ENCODE measurements around the gene TPRG1L. TPM values are rescaled to one million over a fixed set of nuclear protein-coding genes. Genes with fewer than 3 reads are reported as not detected.
A peak's percentile ranks its signal among the peaks of the same experiment; 100 is the strongest.

TPRG1L gene
- total and polyA plus RNA-seq, 10 of the 15 experiments (the other 5 are each of a cell fraction or from before 2014, with no cell fraction given), result 1.5 to 16.5 (median 8.0) TPM

DNA sequence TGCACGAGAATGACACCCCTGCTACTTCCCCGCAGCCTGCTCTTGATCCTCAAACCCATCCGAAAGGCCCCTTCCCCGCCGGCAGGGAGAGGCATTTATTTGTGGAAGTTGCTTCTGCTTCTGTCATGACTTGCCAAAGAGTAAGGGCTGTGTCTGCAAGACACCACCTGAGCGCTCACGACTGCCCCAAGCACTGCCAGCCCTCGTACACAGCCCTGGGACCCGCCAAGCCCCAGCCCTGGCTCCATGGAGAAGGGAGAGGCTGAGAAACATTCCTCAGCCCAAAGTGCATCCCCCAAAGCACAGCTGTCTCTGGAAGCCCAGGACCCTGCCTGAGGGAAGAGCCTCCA lies 6.3 kb upstream of the TPRG1L start (continued):
- TF ChIP-seq RELB (IDR thresholded peaks at IDR 0.05; ENCODE audit: low read depth), result no peak
- TF ChIP-seq CREB1 (IDR thresholded peaks at IDR 0.05; ENCODE audit: low read depth), result no peak

DNA sequence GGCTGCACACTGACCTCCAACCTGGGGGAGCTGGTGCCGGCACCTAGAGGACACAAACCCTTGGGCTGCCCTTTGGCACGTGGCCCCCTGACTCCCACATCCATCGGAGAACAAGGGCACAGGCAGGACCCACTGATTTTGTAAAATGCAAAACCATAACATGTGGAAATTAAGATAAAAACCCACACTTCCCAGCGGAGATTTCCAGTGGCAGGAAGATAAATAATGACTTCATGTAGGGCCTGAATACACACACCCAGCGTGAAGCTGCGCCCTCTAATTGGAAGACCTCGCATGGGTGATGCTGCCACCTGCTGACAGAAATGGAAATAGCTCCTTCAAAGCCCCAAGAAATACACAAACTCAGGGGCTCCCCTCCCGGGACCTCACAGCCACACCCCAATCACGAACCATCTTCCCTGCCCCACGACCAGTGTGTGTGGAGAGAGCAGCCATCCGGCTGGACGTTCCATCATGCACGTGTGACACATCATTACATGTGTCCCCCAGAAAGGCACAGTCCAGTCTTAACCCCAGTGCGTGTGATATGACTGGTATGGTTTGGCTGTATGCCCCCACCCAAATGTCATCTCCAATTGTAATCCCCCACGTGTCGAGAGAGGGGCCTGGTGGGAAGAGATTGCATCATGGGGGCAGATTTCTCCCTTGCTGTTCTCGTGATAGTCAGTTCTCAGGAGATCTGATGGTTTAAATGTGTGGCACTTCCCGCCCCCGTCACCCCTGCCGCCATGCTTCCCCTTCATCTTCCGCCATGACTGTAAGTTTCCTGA lies 5.7 kb upstream of the TPRG1L start:
- RAD21 ChIA-PET (ENCODE audit: unreplicated experiment), result interaction anchor here (0.6 to 2.8 kb wide), 13 partner anchors 11 to 166 kb away, joined by 3 to 14 read pairs (median 3); no protein-coding TSS in a partner anchor
- Histone ChIP-seq H3K79me2 (ENCODE audit: control insufficient read depth, insufficient read depth, low read length) (no peaks in the 10 kb centered on the region), H3K9ac (ENCODE audit: control insufficient read depth, insufficient read depth, low read length) (no peak overlapping the region), H2AFZ (ENCODE audit: control insufficient read depth, low read depth, low read length) (no peak overlapping the region), H3K4me3 (no peak overlapping the region), H3K27ac (ENCODE audit: control insufficient read depth, insufficient read depth) (no peak overlapping the region), H3K4me2 (ENCODE audit: control insufficient read depth, insufficient read depth) (no peak overlapping the region), H3K4me1 (ENCODE audit: control insufficient read depth, insufficient read depth, low read length) (peaks cover 5% of the 10 kb centered on the region; the same call in 1 of the 2 replicates), H4K20me1 (ENCODE audit: control insufficient read depth, insufficient read depth) (no peaks in the 10 kb centered on the region), H3K9me3 (replicated peaks; ENCODE audit: control insufficient read depth, insufficient read depth, low read length) (no peaks in the 10 kb centered on the region), H3K36me3 (ENCODE audit: control insufficient read depth in 2 of 2, insufficient read depth in 2 of 2, low read length in 1 of 2) (no peaks in the 10 kb centered on the region), H3K27me3 (replicated peaks in 1 of 2; ENCODE audit: control insufficient read depth in 2 of 2, insufficient read depth in 2 of 2, low read length in 1 of 2) (peaks cover 0 to 2% of the 10 kb centered on the region in 2 experiments; a peak in 2 of 4 replicates)
- intact Hi-C loops (cut with micrococcal nuclease; ENCODE audit: unreplicated experiment) (loop anchor here (1.0 kb wide), 4 partner anchors 54 to 166 kb away; no protein-coding TSS in a partner anchor), in situ Hi-C loops (cut with MboI) (loop anchor here (5.0 kb wide), 1 partner anchor 167 kb away; the partner anchor contains the start of gene ARHGEF16)
- DNase-seq (ENCODE audit: low read depth, low spot score) (peak; percentile 11), FAIRE-seq (peak; percentile 31), ATAC-seq (peak; percentile 89)
- TF ChIP-seq POLR2AphosphoS2 (IDR thresholded peaks at IDR 0.05; ENCODE audit: low read depth, low read length) (no peak), RAD21 (IDR thresholded peaks at IDR 0.05; ENCODE audit: insufficient read depth, low read depth, low read length) (peak; percentile 71), MTA2 (IDR thresholded peaks at IDR 0.05; ENCODE audit: low read depth) (no peak), SMC3 (IDR thresholded peaks at IDR 0.05; ENCODE audit: borderline replicate concordance, low read length) (peak; percentile 86)
- TF ChIP-seq, protein P1, sequence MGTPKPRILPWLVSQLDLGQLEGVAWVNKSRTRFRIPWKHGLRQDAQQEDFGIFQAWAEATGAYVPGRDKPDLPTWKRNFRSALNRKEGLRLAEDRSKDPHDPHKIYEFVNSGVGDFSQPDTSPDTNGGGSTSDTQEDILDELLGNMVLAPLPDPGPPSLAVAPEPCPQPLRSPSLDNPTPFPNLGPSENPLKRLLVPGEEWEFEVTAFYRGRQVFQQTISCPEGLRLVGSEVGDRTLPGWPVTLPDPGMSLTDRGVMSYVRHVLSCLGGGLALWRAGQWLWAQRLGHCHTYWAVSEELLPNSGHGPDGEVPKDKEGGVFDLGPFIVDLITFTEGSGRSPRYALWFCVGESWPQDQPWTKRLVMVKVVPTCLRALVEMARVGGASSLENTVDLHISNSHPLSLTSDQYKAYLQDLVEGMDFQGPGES (IDR thresholded peaks at IDR 0.05), result 0 out of 2 replicates have a peak, but pooled peaks have one; percentile 8
- TF ChIP-seq, protein P2, sequence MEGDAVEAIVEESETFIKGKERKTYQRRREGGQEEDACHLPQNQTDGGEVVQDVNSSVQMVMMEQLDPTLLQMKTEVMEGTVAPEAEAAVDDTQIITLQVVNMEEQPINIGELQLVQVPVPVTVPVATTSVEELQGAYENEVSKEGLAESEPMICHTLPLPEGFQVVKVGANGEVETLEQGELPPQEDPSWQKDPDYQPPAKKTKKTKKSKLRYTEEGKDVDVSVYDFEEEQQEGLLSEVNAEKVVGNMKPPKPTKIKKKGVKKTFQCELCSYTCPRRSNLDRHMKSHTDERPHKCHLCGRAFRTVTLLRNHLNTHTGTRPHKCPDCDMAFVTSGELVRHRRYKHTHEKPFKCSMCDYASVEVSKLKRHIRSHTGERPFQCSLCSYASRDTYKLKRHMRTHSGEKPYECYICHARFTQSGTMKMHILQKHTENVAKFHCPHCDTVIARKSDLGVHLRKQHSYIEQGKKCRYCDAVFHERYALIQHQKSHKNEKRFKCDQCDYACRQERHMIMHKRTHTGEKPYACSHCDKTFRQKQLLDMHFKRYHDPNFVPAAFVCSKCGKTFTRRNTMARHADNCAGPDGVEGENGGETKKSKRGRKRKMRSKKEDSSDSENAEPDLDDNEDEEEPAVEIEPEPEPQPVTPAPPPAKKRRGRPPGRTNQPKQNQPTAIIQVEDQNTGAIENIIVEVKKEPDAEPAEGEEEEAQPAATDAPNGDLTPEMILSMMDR (IDR thresholded peaks at IDR 0.05 in 2 of 3, conservative IDR thresholded peaks at IDR 0.05 in 1 of 3; ENCODE audit: control insufficient read depth in 2 of 3, extremely low read depth in 1 of 3, insufficient read depth in 1 of 3, low read depth in 3 of 3, low read length in 3 of 3), result peak; percentile 76 to 89 (median 79)
- TF ChIP-seq, protein P3, sequence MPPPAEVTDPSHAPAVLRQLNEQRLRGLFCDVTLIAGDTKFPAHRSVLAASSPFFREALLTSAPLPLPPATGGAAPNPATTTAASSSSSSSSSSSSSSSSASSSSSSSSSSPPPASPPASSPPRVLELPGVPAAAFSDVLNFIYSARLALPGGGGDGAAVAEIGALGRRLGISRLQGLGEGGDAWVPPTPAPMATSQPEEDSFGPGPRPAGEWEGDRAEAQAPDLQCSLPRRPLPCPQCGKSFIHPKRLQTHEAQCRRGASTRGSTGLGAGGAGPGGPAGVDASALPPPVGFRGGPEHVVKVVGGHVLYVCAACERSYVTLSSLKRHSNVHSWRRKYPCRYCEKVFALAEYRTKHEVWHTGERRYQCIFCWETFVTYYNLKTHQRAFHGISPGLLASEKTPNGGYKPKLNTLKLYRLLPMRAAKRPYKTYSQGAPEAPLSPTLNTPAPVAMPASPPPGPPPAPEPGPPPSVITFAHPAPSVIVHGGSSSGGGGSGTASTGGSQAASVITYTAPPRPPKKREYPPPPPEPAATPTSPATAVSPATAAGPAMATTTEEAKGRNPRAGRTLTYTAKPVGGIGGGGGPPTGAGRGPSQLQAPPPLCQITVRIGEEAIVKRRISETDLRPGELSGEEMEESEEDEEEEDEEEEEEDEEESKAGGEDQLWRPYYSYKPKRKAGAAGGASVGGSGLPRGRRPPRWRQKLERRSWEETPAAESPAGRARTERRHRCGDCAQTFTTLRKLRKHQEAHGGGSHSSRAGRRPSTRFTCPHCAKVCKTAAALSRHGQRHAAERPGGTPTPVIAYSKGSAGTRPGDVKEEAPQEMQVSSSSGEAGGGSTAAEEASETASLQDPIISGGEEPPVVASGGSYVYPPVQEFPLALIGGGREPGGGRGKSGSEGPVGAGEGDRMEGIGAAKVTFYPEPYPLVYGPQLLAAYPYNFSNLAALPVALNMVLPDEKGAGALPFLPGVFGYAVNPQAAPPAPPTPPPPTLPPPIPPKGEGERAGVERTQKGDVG (CRISPR knock-in tag; IDR thresholded peaks at IDR 0.05), result no peak
- POLR2A ChIA-PET, result interaction anchor here (0.6 kb wide), 1 partner anchor 83 kb away, joined by 4 read pairs; no protein-coding TSS in a partner anchor
- CTCF ChIA-PET, result interaction anchor here (0.6 to 3.8 kb wide), 21 partner anchors 10 to 185 kb away, joined by 3 to 38 read pairs (median 6); no protein-coding TSS in a partner anchor
- no TSS peak for BruUV-seq (replicated peaks)
- SMC1A ChIA-PET (ENCODE audit: uncharacterized antibody, unreplicated experiment), result interaction anchor here (0.9 to 3.1 kb wide), 6 partner anchors 10 to 185 kb away, joined by 3 to 23 read pairs (median 6); no protein-coding TSS in a partner anchor
- WGBS (ENCODE audit: insufficient coverage, insufficient replicate concordance, low lambda C conversion rate, missing lambda C conversion rate), result 13% methylated on average over 20 of the region's 21 CpGs

Data from GM12878 (cell line).